ENCODE data around the gene MSI2.

GRCh38 chr17:57313097-57313835 is 56.9 kb downstream of the MSI2 start:
- no peak for TF ChIP-seq CTCF (IDR thresholded peaks at IDR 0.05; ENCODE audit: insufficient read depth, low read length, poor library complexity, severe bottlenecking)
- no peak for TF ChIP-seq EZH2phosphoT487 (conservative IDR thresholded peaks at IDR 0.05; ENCODE audit: low read length)

Data from SU-DHL-6 (cell line).